ENCODE data around the gene SPATS1.

SPATS1 gene, protein sequence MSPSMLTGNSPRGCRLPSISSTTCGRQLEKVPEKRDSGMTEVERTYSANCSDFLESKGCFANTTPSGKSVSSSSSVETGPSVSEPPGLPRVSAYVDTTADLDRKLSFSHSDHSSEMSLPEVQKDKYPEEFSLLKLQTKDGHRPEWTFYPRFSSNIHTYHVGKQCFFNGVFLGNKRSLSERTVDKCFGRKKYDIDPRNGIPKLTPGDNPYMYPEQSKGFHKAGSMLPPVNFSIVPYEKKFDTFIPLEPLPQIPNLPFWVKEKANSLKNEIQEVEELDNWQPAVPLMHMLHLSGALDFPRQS

DNA sequence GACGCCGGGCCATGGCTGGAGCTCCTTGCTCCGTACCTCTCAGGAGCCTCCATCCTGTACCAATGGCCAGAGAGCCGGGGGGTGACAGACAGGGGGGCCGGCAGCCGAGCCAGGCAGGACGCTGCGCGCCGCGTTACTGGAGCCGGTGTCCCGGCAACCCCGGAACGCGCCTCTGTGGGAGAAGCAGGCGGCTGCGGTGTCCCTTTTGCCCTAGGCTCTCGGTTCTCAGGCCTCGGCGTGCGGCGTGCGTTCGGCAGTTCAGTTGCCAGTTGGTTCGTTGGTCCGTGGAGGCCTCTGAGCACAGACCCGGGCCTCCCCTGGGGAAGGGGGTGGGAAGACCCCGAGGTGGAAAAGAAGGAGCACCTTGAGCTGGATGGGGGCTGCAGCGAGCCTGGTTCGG lies at the start of gene SPATS1:
TSS of gene SPATS1 (plus strand) at position 162 of the 400 bp plus-strand sequence. CDS start 446 bp downstream, outside the sequence.
- ATAC-seq (peak; percentile 26), DNase-seq (peak; percentile 8)

DNA sequence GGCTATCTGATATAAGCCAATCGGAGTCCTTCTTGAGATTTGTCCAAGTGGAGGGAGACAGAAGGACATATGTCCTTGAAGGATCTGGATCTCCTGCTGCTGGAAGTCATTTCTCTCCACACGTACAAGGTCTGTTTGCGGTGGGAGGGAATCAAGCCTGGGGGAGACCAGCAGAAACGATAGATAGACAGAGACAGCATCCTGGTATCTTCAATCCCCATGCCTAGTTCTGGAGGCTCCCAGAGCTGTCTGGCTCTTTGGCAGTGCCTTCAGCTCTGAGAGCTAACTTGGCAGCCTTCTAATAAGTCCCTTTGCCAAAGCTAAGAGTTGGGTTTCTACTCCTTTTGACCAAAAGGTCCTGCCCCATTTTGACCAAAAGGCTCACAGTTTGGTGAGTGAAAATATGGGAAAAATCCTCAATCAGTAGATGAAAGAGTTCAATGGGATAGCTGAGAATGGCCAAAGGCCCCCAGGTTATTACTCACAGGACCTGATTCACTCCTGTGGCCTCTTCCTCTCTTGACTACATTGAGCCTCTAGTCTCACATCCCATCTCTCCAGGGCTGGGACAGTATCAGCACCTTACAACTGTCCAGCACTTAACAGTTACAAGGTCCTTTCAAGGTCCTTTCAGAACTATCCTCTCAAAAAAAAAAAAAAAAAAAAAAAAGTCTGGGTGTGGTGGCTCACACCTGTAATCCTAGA lies 49.6 kb upstream of the SPATS1 start:
- DNase-seq (no peak), ATAC-seq (no peak)

GRCh38 chr6:44294832-44295791 lies 47.3 kb upstream of the SPATS1 start:
- DNase-seq: no peak

DNA sequence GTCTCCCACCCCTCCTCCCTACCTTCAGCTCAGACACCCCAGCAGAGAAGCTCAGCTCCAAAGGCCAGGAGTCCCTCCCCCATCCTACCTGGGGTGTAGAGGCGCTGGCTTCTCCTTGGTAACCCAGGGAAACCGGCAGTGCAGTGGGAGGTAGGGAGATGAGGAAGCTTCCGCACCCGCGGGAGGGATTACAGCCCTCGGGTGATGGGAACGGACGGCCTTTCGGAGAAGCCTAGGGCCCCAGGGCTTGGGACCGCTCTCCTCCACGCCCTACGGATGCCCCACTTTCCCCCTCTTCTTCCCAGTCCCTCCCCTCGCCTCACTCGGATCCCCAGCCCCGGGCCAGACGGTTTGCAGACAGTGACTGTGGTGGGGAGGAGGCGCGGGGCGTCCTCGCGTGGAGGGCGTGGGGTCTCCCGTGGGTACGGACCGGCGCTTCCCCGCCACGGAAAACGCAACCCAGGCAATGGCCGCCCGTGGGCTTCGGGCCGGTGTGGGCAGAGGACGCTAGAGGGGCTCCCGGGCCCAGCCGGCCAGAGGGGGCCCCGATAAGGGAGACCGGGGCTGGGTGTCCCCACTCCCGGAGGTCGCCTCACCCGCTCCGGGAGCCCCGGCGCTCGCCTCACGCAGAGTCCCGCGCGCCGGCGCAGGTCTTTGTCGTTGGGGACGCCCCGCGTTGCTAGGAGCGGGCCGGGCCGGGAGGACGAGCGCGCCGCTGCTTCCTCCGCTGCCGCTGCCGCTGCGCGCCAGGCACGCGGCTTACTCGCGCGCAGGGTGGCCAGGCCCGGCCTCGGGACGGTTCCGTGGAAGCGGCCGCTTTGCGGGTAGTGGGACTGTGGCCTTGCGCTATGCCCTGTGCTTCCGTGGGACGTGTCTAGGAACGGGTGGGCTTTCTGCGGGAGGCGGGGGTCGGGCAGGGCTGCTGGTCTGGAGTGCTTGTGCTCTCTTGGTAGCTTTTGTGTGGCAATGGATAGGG lies 45.1 kb upstream of the SPATS1 start:
- ATAC-seq (peak; percentile 68), DNase-seq (peak; percentile 68)

More at GRCh38 chr6:44294832-44295791, 47.3 kb upstream of the SPATS1 start:
- ATAC-seq: no peak

DNA sequence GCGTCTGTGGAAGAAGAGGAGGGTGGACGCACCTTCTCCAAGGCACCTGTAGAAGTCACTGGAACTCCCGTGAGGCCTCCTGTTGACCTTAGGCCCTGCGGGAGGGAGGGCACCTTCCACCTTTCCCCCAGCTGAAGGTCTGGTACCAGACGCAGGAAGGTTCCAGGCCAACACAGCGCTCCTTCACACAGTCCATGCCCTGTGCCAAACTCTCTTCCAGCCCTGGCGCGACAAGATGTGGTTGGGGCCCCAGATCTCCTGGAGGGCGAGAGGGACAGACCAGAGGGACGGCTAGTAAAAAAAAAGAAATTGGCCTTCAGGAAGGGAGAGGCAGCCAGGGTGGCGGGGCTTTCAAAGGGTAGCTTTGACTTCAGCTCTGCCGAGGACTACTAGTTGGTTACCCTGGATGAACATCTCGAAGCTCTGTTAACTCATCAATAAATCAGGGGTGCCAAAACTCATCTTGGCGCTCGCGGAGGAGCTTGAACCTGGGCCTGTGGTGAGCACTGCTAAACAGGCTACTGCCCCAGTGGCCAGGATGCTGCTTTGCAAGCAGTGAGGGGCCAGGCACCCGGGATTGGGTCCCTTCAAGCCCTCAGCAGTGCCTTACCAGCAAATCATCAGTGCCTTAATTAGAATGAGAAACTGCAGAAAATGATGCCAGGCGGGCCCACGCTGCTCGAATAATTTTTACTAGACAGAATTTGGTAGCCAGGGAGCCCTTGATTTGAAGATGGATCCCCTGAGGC lies 44.2 kb upstream of the SPATS1 start:
- no peak for DNase-seq
- no peak for ATAC-seq

DNA sequence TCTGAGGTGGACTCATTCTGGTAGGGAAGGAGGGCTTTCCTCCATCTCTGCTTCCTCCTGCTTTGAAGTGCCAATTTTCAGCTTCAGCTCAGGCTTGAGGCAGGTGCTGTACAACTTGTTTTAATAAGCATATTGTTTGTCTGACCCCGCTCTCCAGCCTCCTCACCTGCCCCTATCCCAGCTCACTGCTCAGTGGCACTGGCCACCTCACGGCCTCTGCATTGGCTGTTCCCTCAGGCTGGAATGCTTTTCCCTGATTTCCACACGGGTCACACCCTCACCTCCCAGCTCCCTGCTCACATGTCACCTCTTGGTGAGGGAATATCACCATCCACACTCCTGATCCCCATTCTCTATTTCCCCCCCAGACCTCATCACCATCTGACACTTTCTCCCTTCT lies 43.6 kb upstream of the SPATS1 start:
- no peak for ATAC-seq
- DNase-seq: no peak

- ATAC-seq (no peak), DNase-seq (no peak)
Observed at GRCh38 chr6:44300292-44300823, 42.1 kb upstream of the SPATS1 start.

DNA sequence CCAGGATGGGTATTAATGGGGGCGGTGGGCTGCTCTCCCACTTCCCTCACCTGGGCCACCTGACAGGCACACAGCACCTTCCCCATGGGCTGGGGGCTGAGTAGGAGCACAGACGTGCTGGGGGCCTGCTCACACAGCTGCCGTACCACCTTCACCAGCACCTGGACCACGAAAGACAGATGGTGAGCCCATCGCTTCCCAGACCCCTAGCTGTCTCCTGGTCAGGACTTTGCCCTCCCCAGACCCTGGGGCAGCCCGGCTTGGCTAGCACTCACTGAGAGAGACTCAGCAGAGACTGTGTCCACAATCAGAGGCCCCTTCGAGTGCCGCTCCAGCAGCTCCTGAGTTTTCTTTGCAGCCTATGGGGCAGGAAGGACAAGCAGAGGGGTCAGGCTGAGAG lies 41.3 kb upstream of the SPATS1 start:
- DNase-seq (no peak), ATAC-seq (no peak)

- no peak for DNase-seq
- no peak for ATAC-seq
Observed at GRCh38 chr6:44301782-44302564, 40.5 kb upstream of the SPATS1 start.

GRCh38 chr6:44302856-44303255 lies 39.6 kb upstream of the SPATS1 start:
- ATAC-seq: no peak
- DNase-seq: no peak

DNA sequence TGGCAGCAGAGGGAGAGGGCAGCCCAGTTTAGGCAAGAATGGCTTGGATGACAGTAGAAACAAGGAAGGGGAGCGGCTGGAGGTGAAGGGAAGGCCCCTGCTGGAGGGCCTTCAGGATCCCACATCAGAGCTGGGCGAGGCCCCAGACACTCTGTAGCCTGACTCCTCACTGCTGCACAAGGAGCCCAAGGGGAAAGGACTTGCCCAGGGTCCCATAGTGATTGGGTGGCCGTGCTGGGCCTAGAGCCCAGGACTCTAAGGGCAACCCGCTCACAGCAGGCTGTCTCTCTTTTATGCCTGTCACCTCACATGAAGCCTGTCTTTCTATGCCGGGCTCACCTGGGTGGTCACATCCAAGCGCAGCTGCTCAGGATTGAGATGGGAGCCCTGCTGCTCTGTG lies 38.6 kb upstream of the SPATS1 start:
- DNase-seq (no peak), ATAC-seq (no peak)

GRCh38 chr6:44304282-44305199 lies 37.9 kb upstream of the SPATS1 start:
- DNase-seq (peak; percentile 46), ATAC-seq (peak; percentile 41)

GRCh38 chr6:44305200-44305725 lies 37.2 kb upstream of the SPATS1 start:
- no peak for DNase-seq
- no peak for ATAC-seq

GRCh38 chr6:44306710-44307109 lies 35.7 kb upstream of the SPATS1 start:
- ATAC-seq: no peak
- DNase-seq: no peak

DNA sequence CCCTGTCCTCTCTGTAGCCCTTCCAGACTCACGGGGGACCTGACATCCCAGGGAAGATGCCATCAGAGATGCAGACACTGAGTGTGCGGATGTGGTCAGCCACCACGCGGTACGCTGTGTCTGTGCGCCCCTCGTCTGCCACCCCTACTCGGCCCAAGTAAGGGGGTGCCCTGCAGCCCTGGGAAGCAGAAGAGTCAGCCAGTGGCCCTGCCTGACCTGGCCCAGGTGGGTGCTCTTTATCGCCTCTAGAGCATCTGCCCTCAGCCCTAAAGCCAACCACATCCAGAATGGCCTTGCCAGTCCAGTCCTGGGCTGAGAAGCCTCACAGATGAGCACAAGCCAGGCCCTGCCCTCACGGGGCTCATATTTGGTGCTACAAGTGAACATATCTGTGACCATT lies 35.2 kb upstream of the SPATS1 start:
- no peak for ATAC-seq
- no peak for DNase-seq

GRCh38 chr6:44309092-44309491 lies 33.4 kb upstream of the SPATS1 start:
- DNase-seq (no peak), ATAC-seq (no peak)

DNA sequence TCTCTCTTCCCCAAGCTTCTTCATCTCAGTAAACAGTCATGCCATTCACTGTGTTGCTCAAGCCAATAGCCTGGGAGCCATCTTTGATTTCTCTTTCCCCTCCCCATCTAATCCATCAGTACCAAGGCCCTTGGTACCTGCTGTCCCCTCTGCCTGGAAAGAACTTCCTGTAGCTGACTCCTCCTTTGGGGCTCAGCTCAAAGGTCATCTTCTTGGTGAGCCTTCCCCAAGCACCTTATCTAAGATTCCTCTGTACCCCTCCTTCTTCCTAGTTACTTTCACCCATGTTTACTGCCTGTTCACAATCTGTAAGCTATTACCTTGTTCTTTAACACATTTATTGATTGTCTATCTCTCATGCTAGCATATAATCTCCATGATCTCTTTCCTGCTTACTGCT lies 32.8 kb upstream of the SPATS1 start:
- no peak for DNase-seq
- no peak for ATAC-seq

DNA sequence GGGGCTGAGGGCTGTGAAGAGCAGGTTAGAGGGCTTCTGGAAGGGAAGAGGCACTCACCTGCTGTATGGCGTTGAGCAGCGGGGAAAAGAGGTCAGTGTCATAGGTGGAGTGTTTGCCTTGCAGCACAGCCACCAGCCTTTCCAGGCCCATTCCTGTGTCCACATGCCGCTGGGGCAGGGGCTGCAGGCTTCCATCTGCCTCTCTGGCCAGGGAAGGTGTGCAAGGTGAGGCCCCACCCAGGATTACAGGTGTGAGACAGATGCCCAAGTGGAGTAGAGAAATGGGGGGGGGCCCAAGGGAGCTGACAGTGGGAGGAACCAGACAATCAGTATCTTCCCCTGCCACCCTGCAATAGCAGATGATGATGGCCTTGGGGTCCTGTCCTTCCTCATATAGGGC lies 32.2 kb upstream of the SPATS1 start:
- ATAC-seq: no peak
- DNase-seq: no peak

Measured in stimulated activated naive CD8-positive, alpha-beta T cell treated with anti-CD3 and anti-CD28 coated beads, Interleukin-15, Interleukin-2, amounts not matched to agents 100 U/mL and 50 U/mL, for 24 hours (primary cell).